BLaER1 treated with 17β-estradiol and CSF1 and Interleukin-3, amounts not matched to agents 10 nM and 100 nM (cell line): ENCODE measurements around the gene AUTS2.

Experiments
- H3K27ac ChIP-seq, 11 experiments: shearing (Covaris generic); formaldehyde crosslinking; 2 replicates each; pipeline ENCODE4 v1.8.1; 2022
- H3K27me3 ChIP-seq, 11 experiments: shearing (Covaris generic); formaldehyde crosslinking; 2 replicates each; pipeline ENCODE4 v1.8.1; 2022
- H3K36me3 ChIP-seq, 11 experiments: shearing (Covaris generic); formaldehyde crosslinking; 2 replicates each; pipeline ENCODE4 v1.8.1; 2022
- H3K4me1 ChIP-seq, 10 experiments: shearing (Covaris generic); formaldehyde crosslinking; 2 replicates each; pipeline ENCODE4 v1.8.1; 2022
- H3K4me2 ChIP-seq, 11 experiments: shearing (Covaris generic); formaldehyde crosslinking; 2 replicates each; pipeline ENCODE4 v1.8.1; 2022
- H3K4me3 ChIP-seq, 10 experiments: shearing (Covaris generic); formaldehyde crosslinking; 2 replicates each; pipeline ENCODE4 v1.8.1; 2022
- H3K9ac ChIP-seq, 11 experiments: shearing (Covaris generic); formaldehyde crosslinking; 2 replicates each; pipeline ENCODE4 v1.8.1; 2022
- H3K9me3 ChIP-seq, 11 experiments: shearing (Covaris generic); formaldehyde crosslinking; replicated peaks in 1 of 11; 2 replicates each; pipeline ENCODE4 v1.8.1; 2022
- H4K20me1 ChIP-seq, 11 experiments: shearing (Covaris generic); formaldehyde crosslinking; 2 replicates each; pipeline ENCODE4 v1.8.1; 2022
- Cebpa-rat ChIP-seq, 11 experiments: shearing (Covaris generic); IDR thresholded peaks; 2 replicates each; pipeline ENCODE4 v1.8.1; 2022

Gene AUTS2

DNA sequence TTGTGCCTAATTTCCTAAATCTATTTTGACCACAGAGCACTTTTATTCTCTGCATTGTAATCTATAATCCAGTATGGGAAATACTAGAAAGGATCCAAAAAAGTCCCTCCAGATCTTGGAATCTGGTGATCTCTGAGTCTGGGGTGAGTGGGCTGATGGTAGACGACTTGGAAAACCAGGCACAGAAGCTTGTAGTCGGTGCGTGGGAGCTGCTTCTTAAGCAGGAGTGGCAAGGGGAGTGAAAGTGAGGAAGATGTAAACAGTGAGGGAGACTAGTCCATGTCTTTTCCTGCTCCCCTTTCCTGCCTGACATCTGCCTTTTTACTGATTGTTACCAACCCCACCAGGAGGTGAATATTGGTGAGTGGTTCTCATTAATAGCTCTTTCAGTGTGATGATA, 6.8 kb downstream of the AUTS2 start:
- H3K9ac ChIP-seq = no peak overlapping the region
- H3K36me3 ChIP-seq = no peaks in the 10 kb centered on the region
- no peaks in the 10 kb centered on the region for H3K9me3 ChIP-seq
- no peak overlapping the region for H3K4me3 ChIP-seq
- peaks cover 51 to 94% (median 73%) of the 10 kb centered on the region in 10 experiments for H3K4me1 ChIP-seq
- 0 out of 22 replicates have a peak overlapping the region, but pooled peaks of 1 of the 11 experiments have one; percentile 1 for H3K27ac ChIP-seq
- H3K4me2 ChIP-seq = peak overlapping the region in 10 of 11 experiments; percentile 10 to 97 (median 90); a peak in 17 of 22 replicates
- H3K27me3 ChIP-seq = no peaks in the 10 kb centered on the region
- peaks cover 35 to 100% (median 98%) of the 10 kb centered on the region in 11 experiments; a peak in 21 of 22 replicates for H4K20me1 ChIP-seq
- TF ChIP-seq Cebpa-rat (IDR thresholded peaks at IDR 0.05) = no peak

- no peak overlapping the region for H3K4me3 ChIP-seq
- H3K27ac ChIP-seq = no peak overlapping the region
- H3K27me3 ChIP-seq = no peaks in the 10 kb centered on the region
- no peaks in the 10 kb centered on the region for H3K9me3 ChIP-seq
- peaks cover 32 to 100% (median 98%) of the 10 kb centered on the region in 11 experiments; a peak in 21 of 22 replicates for H4K20me1 ChIP-seq
- TF ChIP-seq Cebpa-rat (IDR thresholded peaks at IDR 0.05) = no peak
- peaks cover 52 to 98% (median 75%) of the 10 kb centered on the region in 10 experiments for H3K4me1 ChIP-seq
- peak overlapping the region in 10 of 11 experiments; percentile 10 to 97 (median 90); a peak in 15 of 22 replicates for H3K4me2 ChIP-seq
- no peak overlapping the region for H3K9ac ChIP-seq
- no peaks in the 10 kb centered on the region for H3K36me3 ChIP-seq
Observed at GRCh38 chr7:69605546-69605945, 7.3 kb downstream of the AUTS2 start.

DNA sequence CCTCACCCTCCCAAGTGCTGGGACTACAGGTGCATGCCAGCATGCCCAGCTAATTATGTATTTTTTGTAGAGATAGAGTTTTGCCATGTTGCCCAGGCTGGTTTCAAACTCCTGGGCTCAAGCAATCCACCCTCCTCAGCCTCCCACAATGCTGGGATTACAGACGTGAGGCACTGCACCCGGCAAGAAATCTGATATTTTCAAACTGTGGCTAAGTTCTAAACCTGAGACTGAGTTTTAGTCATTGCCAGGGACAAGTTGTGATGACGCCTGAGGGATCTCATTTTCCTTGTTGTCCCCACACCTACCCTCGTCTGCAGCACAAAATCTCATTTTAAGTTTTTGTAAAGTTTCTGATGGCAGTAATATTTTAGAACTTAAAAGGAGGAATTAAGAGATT, 9.8 kb downstream of the AUTS2 start:
- Histone ChIP-seq H3K4me2 (peak overlapping the region in 1 of 11 experiments; percentile 11; a peak in 2 of 22 replicates), H4K20me1 (peaks cover 20 to 99% (median 94%) of the 10 kb centered on the region in 11 experiments; a peak in 21 of 22 replicates), H3K36me3 (no peaks in the 10 kb centered on the region), H3K9me3 (no peaks in the 10 kb centered on the region), H3K4me3 (no peak overlapping the region), H3K27me3 (no peaks in the 10 kb centered on the region), H3K9ac (no peak overlapping the region), H3K27ac (no peak overlapping the region), H3K4me1 (peaks cover 34 to 96% (median 68%) of the 10 kb centered on the region in 10 experiments)
- no peak for TF ChIP-seq Cebpa-rat (IDR thresholded peaks at IDR 0.05)

- no peak for TF ChIP-seq Cebpa-rat (IDR thresholded peaks at IDR 0.05)
- Histone ChIP-seq H3K9ac (no peak overlapping the region), H3K4me1 (peaks cover 26 to 96% (median 60%) of the 10 kb centered on the region in 10 experiments), H3K27ac (no peak overlapping the region), H3K36me3 (0 out of 22 replicates have a peak, but pooled peaks cover 0 to 2% (median 0%) of the 10 kb centered on the region in 11 experiments), H3K4me3 (no peak overlapping the region), H4K20me1 (peaks cover 17 to 99% (median 94%) of the 10 kb centered on the region in 11 experiments; a peak in 21 of 22 replicates), H3K4me2 (peak overlapping the region in 8 of 11 experiments; percentile 9 to 71 (median 20); a peak in 8 of 22 replicates), H3K27me3 (no peaks in the 10 kb centered on the region), H3K9me3 (no peaks in the 10 kb centered on the region)
Observed at GRCh38 chr7:69608878-69609277, 10.6 kb downstream of the AUTS2 start.

GRCh38 chr7:69609541-69610373, 11.5 kb downstream of the AUTS2 start:
- Histone ChIP-seq H4K20me1 (peaks cover 11 to 96% (median 87%) of the 10 kb centered on the region in 11 experiments; a peak in 21 of 22 replicates), H3K4me3 (no peak overlapping the region), H3K9me3 (no peaks in the 10 kb centered on the region), H3K4me1 (peaks cover 17 to 88% (median 51%) of the 10 kb centered on the region in 10 experiments), H3K9ac (no peak overlapping the region), H3K27me3 (no peaks in the 10 kb centered on the region), H3K27ac (no peak overlapping the region; a peak in 1 of 22 replicates), H3K4me2 (peak overlapping the region; percentile 34 to 71 (median 58)), H3K36me3 (peaks cover 0 to 11% (median 0%) of the 10 kb centered on the region in 11 experiments; a peak in 3 of 22 replicates)
- TF ChIP-seq Cebpa-rat (IDR thresholded peaks at IDR 0.05) = no peak

DNA sequence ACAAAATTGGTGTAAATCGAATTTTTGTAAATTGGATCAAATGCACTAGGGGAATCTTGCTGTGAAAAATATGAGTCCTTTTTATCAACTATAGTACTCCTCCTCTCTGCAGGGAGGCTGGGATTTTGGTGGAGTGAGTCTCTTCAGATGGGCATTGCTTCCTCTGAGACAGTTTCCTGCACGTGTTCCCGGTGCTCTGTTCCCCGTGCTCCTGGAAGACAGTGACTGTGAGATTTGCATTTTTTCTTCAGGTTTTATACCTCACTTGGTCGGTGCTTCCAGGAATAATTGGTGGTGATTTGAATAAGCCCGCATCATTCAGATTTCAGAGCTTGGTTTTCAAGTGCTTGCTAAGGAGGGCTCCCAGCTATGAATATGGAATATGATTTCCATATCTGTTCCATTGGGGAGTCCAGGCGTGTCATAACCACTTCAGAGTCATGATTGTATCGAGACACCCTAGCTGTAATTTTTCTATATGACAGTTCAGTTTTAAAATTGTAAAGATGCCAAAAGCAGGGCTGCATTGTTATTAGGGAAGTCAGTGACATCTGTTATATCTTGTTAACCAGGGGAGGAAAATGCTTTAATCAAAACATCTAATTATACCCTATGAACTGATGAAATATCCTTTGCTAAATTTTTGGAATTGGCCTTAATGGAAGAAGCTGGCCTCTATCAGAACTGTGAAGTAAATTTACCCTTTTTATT, 12.3 kb downstream of the AUTS2 start:
- Histone ChIP-seq H3K9ac (no peak overlapping the region; a peak in 1 of 22 replicates), H3K4me3 (no peak overlapping the region), H3K36me3 (peaks cover 0 to 18% (median 0%) of the 10 kb centered on the region in 11 experiments; a peak in 3 of 22 replicates), H4K20me1 (peaks cover 4 to 95% (median 84%) of the 10 kb centered on the region in 11 experiments; a peak in 20 of 22 replicates), H3K27ac (peak overlapping the region in 1 of 11 experiments; percentile 43; a peak in 2 of 22 replicates), H3K9me3 (no peaks in the 10 kb centered on the region), H3K27me3 (no peaks in the 10 kb centered on the region), H3K4me1 (peaks cover 16 to 80% (median 44%) of the 10 kb centered on the region in 10 experiments), H3K4me2 (peak overlapping the region; percentile 34 to 71 (median 58))
- TF ChIP-seq Cebpa-rat (IDR thresholded peaks at IDR 0.05) = no peak

DNA sequence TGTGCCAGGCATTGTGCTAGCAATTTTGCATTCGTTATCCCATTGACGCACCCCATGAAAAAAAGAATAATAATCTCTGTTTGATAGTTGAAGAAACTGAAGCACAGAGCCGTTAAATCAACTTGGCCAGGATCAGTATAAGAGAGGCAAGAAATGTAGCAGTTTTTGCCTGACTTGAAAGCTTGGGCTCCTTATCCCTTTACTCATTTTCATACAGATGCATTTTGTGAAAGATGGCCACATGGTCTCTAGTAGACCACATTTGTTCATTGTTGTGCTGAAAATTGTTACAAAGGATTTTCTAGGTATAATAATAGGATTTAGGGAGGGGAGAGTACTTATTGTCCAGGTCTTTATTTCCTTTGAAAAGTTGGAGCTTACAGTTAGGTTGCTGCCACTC, 14.7 kb downstream of the AUTS2 start:
- no peak for TF ChIP-seq Cebpa-rat (IDR thresholded peaks at IDR 0.05)
- no peaks in the 10 kb centered on the region for H3K9me3 ChIP-seq
- peaks cover 0 to 18% (median 0%) of the 10 kb centered on the region in 11 experiments; a peak in 3 of 22 replicates for H3K36me3 ChIP-seq
- no peak overlapping the region for H3K4me3 ChIP-seq
- no peak overlapping the region for H3K27ac ChIP-seq
- peaks cover 1 to 94% (median 80%) of the 10 kb centered on the region in 11 experiments; a peak in 18 of 22 replicates for H4K20me1 ChIP-seq
- H3K9ac ChIP-seq = no peak overlapping the region
- peaks cover 27 to 77% (median 59%) of the 10 kb centered on the region in 10 experiments for H3K4me1 ChIP-seq
- peak overlapping the region in 6 of 11 experiments; percentile 32 to 61 (median 52); a peak in 9 of 22 replicates for H3K4me2 ChIP-seq
- no peaks in the 10 kb centered on the region for H3K27me3 ChIP-seq

GRCh38 chr7:69613846-69614245, 15.6 kb downstream of the AUTS2 start:
- Histone ChIP-seq H3K36me3 (peaks cover 0 to 18% (median 0%) of the 10 kb centered on the region in 11 experiments; a peak in 3 of 22 replicates), H4K20me1 (peaks cover 0 to 94% (median 80%) of the 10 kb centered on the region in 11 experiments; a peak in 16 of 22 replicates), H3K9ac (no peak overlapping the region), H3K9me3 (no peaks in the 10 kb centered on the region), H3K4me2 (peak overlapping the region in 2 of 11 experiments; percentile 4 to 8; a peak in 3 of 22 replicates), H3K4me3 (no peak overlapping the region), H3K4me1 (peaks cover 31 to 79% (median 64%) of the 10 kb centered on the region in 10 experiments), H3K27me3 (no peaks in the 10 kb centered on the region), H3K27ac (no peak overlapping the region)
- no peak for TF ChIP-seq Cebpa-rat (IDR thresholded peaks at IDR 0.05)
